ENCODE data around the gene CHAD. TPM values are rescaled to one million over a fixed set of nuclear protein-coding genes. Genes with fewer than 3 reads are reported as not detected.
A peak's percentile ranks its signal among the peaks of the same experiment; 100 is the strongest.

The CHAD gene
- total and polyA plus RNA-seq, 2 of the 13 experiments (the other 11 are each of a cell fraction or from before 2014, with no cell fraction given), result 1.4 TPM; not detected in 1

DNA sequence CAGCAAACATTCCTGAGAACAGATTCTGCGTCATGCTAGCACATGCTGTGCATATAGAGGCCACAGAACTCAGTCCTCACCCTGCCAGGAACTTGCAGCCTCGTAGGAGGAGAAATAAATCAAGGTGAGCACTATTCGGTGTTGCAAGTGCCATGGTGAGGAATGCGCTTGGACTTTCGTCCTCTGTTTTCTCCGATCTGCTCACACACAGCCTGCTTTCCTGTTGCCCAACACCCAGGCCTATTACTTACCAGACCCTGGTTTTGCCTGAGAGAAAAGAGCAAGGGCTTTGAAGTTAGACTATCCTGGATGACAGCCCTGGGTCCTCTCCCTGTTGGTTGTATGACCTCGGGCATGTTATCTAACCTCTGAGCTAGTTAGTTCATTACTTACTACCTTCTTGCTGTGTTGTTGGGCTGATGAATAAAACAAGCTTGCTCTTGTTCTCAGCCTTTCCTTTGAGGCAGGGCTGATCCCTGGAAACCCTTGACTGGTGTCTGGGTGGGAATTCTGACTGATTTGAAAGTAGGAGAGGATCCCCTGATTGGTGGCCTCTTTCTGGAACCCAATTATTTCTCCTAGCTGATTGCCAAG, 39.8 kb downstream of the CHAD start (continued):
- TF ChIP-seq, protein P1, sequence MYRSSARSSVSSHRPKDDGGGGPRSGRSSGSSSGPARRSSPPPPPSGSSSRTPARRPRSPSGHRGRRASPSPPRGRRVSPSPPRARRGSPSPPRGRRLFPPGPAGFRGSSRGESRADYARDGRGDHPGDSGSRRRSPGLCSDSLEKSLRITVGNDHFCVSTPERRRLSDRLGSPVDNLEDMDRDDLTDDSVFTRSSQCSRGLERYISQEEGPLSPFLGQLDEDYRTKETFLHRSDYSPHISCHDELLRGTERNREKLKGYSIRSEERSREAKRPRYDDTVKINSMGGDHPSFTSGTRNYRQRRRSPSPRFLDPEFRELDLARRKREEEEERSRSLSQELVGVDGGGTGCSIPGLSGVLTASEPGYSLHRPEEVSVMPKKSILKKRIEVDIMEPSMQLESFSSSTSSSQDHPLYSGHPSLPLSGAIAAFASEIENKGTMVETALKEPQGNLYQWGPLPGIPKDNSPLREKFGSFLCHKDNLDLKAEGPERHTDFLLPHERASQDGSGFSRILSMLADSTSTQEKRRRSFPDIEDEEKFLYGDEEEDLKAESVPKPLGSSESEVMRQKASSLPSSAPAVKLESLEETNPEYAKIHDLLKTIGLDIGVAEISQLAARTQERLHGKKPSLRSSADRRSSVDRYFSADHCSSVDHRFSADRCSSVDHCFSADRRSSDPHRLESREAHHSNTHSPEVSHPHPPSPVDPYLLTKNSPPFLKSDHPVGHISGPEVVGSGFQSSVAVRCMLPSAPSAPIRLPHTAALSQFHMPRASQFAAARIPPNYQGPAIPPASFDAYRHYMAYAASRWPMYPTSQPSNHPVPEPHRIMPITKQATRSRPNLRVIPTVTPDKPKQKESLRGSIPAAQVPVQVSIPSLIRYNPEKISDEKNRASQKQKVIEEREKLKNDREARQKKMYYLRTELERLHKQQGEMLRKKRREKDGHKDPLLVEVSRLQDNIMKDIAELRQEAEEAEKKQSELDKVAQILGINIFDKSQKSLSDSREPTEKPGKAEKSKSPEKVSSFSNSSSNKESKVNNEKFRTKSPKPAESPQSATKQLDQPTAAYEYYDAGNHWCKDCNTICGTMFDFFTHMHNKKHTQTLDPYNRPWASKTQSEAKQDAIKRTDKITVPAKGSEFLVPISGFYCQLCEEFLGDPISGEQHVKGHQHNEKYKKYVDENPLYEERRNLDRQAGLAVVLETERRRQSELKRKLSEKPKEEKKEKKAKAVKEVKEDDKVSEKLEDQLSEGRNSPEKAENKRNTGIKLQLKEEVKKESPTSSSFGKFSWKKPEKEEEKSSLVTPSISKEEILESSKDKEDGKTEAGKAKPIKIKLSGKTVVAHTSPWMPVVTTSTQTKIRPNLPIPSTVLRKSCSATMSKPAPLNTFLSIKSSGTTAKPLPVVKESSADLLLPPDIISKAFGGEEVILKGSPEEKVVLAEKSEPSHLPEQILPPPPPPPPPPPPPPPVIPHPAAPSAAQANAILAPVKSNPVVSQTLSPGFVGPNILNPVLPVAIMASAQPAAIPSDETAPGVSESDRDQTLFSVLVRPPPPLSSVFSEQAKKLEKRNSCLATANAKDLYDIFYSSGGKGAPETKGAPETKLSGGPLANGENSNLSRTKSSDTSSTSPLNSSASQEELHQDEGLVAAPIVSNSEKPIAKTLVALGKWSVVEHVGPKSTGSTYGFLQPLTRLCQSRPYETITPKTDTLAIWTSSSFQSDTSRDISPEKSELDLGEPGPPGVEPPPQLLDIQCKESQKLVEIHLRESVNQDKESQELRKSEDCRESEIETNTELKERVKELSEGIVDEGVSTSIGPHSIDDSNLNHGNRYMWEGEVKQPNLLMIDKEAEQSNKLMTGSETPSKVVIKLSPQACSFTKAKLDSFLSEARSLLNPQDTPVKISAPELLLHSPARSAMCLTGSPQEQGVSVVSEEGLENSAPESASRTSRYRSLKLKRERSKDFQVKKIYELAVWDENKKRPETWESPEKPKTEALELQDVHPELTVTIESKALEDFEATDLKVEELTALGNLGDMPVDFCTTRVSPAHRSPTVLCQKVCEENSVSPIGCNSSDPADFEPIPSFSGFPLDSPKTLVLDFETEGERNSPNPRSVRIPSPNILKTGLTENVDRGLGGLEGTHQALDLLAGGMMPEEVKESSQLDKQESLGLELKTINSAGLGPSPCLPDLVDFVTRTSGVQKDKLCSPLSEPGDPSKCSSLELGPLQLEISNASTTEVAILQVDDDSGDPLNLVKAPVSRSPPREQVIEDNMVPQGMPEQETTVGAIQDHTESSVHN (CRISPR knock-in tag; IDR thresholded peaks at IDR 0.05), result peak; percentile 93
- TF ChIP-seq ZNF468 (CRISPR knock-in tag; IDR thresholded peaks at IDR 0.05) (no peak), ZSCAN21 (CRISPR knock-in tag; IDR thresholded peaks at IDR 0.05; ENCODE audit: borderline replicate concordance) (peak; percentile 86; the same call in 1 of the 2 replicates), CC2D1A (CRISPR knock-in tag; IDR thresholded peaks at IDR 0.05) (no peak), ZNF101 (CRISPR knock-in tag; IDR thresholded peaks at IDR 0.05; ENCODE audit: borderline replicate concordance, low read depth) (no peak), HOXA5 (CRISPR knock-in tag; IDR thresholded peaks at IDR 0.05) (no peak; the same call in 1 of the 2 replicates), ETV6 (CRISPR knock-in tag; conservative IDR thresholded peaks at IDR 0.05) (0 out of 2 replicates have a peak, but pooled peaks have one; percentile 46), ZNF143 (CRISPR knock-in tag; IDR thresholded peaks at IDR 0.05) (no peak), ZNF574 (CRISPR knock-in tag; IDR thresholded peaks at IDR 0.05) (peak; percentile 98), JDP2 (CRISPR knock-in tag; IDR thresholded peaks at IDR 0.05; ENCODE audit: borderline replicate concordance) (no peak), ZNF333 (CRISPR knock-in tag; IDR thresholded peaks at IDR 0.05; ENCODE audit: borderline replicate concordance) (no peak), NFE2 (CRISPR knock-in tag; IDR thresholded peaks at IDR 0.05) (no peak; the same call in 1 of the 2 replicates), ZNF792 (CRISPR knock-in tag; IDR thresholded peaks at IDR 0.05) (peak; percentile 95)
- TF ChIP-seq, protein P2, sequence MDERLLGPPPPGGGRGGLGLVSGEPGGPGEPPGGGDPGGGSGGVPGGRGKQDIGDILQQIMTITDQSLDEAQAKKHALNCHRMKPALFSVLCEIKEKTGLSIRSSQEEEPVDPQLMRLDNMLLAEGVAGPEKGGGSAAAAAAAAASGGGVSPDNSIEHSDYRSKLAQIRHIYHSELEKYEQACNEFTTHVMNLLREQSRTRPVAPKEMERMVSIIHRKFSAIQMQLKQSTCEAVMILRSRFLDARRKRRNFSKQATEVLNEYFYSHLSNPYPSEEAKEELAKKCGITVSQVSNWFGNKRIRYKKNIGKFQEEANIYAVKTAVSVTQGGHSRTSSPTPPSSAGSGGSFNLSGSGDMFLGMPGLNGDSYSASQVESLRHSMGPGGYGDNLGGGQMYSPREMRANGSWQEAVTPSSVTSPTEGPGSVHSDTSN (CRISPR knock-in tag; IDR thresholded peaks at IDR 0.05), result peak; percentile 61
- TF ChIP-seq, protein P3, sequence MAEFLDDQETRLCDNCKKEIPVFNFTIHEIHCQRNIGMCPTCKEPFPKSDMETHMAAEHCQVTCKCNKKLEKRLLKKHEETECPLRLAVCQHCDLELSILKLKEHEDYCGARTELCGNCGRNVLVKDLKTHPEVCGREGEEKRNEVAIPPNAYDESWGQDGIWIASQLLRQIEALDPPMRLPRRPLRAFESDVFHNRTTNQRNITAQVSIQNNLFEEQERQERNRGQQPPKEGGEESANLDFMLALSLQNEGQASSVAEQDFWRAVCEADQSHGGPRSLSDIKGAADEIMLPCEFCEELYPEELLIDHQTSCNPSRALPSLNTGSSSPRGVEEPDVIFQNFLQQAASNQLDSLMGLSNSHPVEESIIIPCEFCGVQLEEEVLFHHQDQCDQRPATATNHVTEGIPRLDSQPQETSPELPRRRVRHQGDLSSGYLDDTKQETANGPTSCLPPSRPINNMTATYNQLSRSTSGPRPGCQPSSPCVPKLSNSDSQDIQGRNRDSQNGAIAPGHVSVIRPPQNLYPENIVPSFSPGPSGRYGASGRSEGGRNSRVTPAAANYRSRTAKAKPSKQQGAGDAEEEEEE (CRISPR knock-in tag; IDR thresholded peaks at IDR 0.05; ENCODE audit: borderline replicate concordance), result no peak
